Activated naive CD4-positive, alpha-beta T cell treated with anti-CD3 and anti-CD28 coated beads, Interleukin-2, amount 10 ng/mL, durations not matched to agents 7 days and 5 days (primary cell): Measurements from ENCODE around the gene PDGFC.

Experiments
- CTCF ChIA-PET: fragments of 350-600 bp; sonication (Branson Sonifier 250); formaldehyde crosslinking; loops from one replicate; lab custom pipeline; 2021; ENCODE audit warnings: antibody characterized with exemption; lab: Charles Lee
- DNase-seq: peaks from one replicate; pipeline ENCODE4 v3.0.0-alpha.2; 2020
- H3K27ac Mint-ChIP-seq: one replicate; pipeline ENCODE4 v1.8.0; 2021; ENCODE audit warnings: mild to moderate bottlenecking, moderate library complexity, mixed read lengths
- H3K27me3 Mint-ChIP-seq: one replicate; pipeline ENCODE4 v1.8.0; 2021; ENCODE audit warnings: mild to moderate bottlenecking, mixed read lengths
- H3K36me3 Mint-ChIP-seq: one replicate; pipeline ENCODE4 v1.8.0; 2021; ENCODE audit warnings: mixed read lengths
- H3K4me1 Mint-ChIP-seq: one replicate; pipeline ENCODE4 v1.8.0; 2021; ENCODE audit warnings: mixed read lengths
- H3K4me3 Mint-ChIP-seq: one replicate; pipeline ENCODE4 v1.8.0; 2021; ENCODE audit warnings: mild to moderate bottlenecking, moderate library complexity, mixed read lengths
- H3K9me3 Mint-ChIP-seq: one replicate; pipeline ENCODE4 v1.8.0; 2021; ENCODE audit warnings: mixed read lengths

The PDGFC gene

GRCh38 chr4:156829201-156829873 is 142.3 kb downstream of the PDGFC start:
- Mint-ChIP-seq H3K36me3 (no peaks in the 10 kb centered on the region), H3K27me3 (no peaks in the 10 kb centered on the region), H3K9me3 (peaks cover 3% of the 10 kb centered on the region), H3K4me3 (no peak overlapping the region), H3K4me1 (no peaks in the 10 kb centered on the region), H3K27ac (no peak overlapping the region)
- DNase-seq, result no peak
- CTCF ChIA-PET, result no interaction called here

- no peak overlapping the region for H3K4me3 Mint-ChIP-seq
- no peak for DNase-seq
- no peaks in the 10 kb centered on the region for H3K36me3 Mint-ChIP-seq
- peaks cover 3% of the 10 kb centered on the region for H3K9me3 Mint-ChIP-seq
- H3K27ac Mint-ChIP-seq, result no peak overlapping the region
- H3K4me1 Mint-ChIP-seq, result no peaks in the 10 kb centered on the region
- CTCF ChIA-PET, result no interaction called here
- no peaks in the 10 kb centered on the region for H3K27me3 Mint-ChIP-seq
These were observed 144.1 kb downstream of the PDGFC start for GRCh38 chr4:156827519-156827918.

GRCh38 chr4:156825074-156825473 is 146.5 kb downstream of the PDGFC start:
- H3K9me3 Mint-ChIP-seq, result peaks cover 3% of the 10 kb centered on the region
- DNase-seq, result no peak
- CTCF ChIA-PET, result no interaction called here
- no peaks in the 10 kb centered on the region for H3K4me1 Mint-ChIP-seq
- no peak overlapping the region for H3K27ac Mint-ChIP-seq
- H3K36me3 Mint-ChIP-seq, result no peaks in the 10 kb centered on the region
- H3K4me3 Mint-ChIP-seq, result no peak overlapping the region
- H3K27me3 Mint-ChIP-seq, result no peaks in the 10 kb centered on the region

GRCh38 chr4:156824451-156825060 is 147.0 kb downstream of the PDGFC start:
- H3K27me3 Mint-ChIP-seq, result no peaks in the 10 kb centered on the region
- H3K4me1 Mint-ChIP-seq, result no peaks in the 10 kb centered on the region
- H3K27ac Mint-ChIP-seq, result no peak overlapping the region
- DNase-seq, result no peak
- no peak overlapping the region for H3K4me3 Mint-ChIP-seq
- CTCF ChIA-PET, result no interaction called here
- peaks cover 5% of the 10 kb centered on the region for H3K9me3 Mint-ChIP-seq
- no peaks in the 10 kb centered on the region for H3K36me3 Mint-ChIP-seq

DNA sequence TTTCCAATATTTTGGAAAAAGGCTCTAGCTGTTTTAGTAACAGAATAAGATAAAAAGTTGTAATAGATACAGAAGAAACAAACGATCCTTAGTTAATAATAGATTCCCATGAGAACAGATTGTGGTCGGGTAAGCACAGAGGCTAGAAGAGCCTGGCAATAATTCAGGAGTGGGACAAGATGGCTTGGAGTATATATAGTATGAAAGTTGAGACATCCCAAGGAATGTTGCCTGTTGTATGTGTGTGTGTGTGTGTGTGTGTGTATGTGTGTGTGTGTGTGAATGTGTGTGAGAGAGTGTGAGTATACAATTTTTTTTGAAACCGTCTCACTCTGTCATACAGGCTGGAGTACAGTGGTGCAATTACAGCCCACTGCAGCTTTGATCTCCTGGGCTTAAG is 150.7 kb downstream of the PDGFC start:
- no peak overlapping the region for H3K27ac Mint-ChIP-seq
- no peaks in the 10 kb centered on the region for H3K27me3 Mint-ChIP-seq
- no peak overlapping the region for H3K4me3 Mint-ChIP-seq
- no peak for DNase-seq
- H3K9me3 Mint-ChIP-seq, result peaks cover 5% of the 10 kb centered on the region
- no peaks in the 10 kb centered on the region for H3K4me1 Mint-ChIP-seq
- no peaks in the 10 kb centered on the region for H3K36me3 Mint-ChIP-seq
- CTCF ChIA-PET, result no interaction called here

GRCh38 chr4:156816360-156816755 is 155.2 kb downstream of the PDGFC start:
- Mint-ChIP-seq H3K36me3 (no peaks in the 10 kb centered on the region), H3K9me3 (peaks cover 5% of the 10 kb centered on the region), H3K27me3 (no peaks in the 10 kb centered on the region), H3K27ac (no peak overlapping the region), H3K4me3 (no peak overlapping the region), H3K4me1 (no peaks in the 10 kb centered on the region)
- CTCF ChIA-PET, result no interaction called here
- DNase-seq, result no peak

DNA sequence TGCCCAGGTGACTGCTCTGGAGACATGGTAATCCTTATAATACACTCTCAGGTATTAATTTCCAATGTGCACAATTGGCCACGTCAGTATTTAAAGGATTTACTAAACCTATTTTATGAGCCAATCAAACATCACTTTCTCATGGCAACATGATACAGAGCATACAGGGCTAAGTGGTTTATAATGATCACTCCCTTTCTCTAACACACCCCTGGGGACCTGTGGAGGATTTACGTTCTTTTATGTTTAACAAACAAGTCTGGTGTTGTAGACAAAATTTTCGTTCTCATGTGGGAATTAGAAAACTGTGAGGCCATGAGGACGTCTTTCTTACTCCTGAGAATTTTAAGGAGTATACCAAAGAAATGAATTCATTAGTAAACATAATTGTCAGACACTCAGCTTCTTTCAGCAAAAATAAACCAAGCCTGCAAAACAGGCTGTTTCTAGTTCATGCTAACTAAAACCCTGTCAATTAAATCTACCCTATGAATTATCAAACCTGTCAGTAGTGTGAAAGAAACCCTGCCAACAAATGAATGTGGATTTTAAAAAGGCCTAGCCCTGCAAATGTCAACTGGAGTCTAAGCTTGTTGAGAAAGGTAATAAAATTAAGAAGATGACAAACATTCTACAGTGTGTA is 155.8 kb downstream of the PDGFC start:
- Mint-ChIP-seq H3K4me1 (no peaks in the 10 kb centered on the region), H3K9me3 (peaks cover 4% of the 10 kb centered on the region), H3K36me3 (no peaks in the 10 kb centered on the region), H3K27ac (no peak overlapping the region), H3K4me3 (no peak overlapping the region), H3K27me3 (no peaks in the 10 kb centered on the region)
- no peak for DNase-seq
- CTCF ChIA-PET, result no interaction called here

DNA sequence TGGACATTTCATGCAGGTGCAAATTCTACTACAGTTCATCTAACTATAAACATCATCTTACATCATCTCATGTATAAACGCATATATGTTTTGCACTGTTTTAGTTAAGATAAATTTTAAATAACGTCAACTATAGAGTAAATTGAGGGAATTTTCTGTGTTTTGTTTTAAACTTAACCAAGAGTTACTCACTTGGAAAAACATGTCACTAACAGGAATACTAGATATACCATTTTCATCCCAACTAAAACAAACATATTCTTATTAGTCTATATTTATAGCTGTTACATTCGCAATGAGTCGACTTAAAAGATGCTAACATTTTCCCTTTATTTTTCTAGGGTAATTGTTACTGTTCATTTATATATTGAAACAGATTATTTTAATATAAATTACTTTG is 159.6 kb downstream of the PDGFC start:
- DNase-seq, result no peak
- Mint-ChIP-seq H3K27me3 (no peaks in the 10 kb centered on the region), H3K9me3 (no peaks in the 10 kb centered on the region)

DNA sequence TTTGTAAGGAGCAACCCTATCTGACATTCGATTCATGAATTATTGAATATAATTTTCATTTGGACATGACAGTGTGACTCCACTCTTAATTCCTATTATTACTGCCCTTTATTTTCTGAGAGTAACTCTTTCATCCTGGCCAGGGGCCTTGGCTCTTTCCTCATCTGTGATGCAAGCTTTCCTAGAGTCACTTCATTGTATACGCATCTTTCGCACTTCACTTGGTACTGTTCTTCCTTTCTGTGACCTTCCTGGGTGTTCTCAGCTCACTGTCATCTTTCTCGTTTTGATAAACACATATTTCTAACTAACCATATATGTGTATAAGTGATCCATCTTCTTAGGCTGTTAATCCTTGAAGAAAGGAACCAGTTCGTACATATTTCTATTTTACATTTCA is 160.3 kb downstream of the PDGFC start:
- H3K9me3 Mint-ChIP-seq, result no peaks in the 10 kb centered on the region
- CTCF ChIA-PET, result no interaction called here

More for the DNA sequence above, 159.6 kb downstream of the PDGFC start:
- no peak overlapping the region for H3K4me3 Mint-ChIP-seq
- H3K27ac Mint-ChIP-seq, result no peak overlapping the region
- no peaks in the 10 kb centered on the region for H3K36me3 Mint-ChIP-seq
- CTCF ChIA-PET, result no interaction called here
- no peaks in the 10 kb centered on the region for H3K4me1 Mint-ChIP-seq

DNA sequence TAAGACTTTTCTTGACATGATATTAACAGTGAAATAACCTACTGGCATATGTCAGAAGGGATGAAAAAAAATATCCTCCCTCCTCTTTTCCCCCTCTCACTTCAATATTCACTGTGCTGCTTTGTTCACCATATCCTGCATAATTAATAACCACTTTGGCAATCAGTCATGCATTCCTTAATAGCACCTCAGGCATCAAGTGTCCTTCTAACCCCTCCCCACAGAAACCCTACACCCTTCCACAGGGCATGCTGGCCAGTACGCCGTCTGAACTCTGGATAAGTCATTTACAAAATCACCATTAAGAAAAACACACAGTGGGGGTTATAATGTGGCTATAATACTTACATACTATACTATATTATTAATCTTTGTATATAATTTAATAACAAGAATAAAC is 165.9 kb downstream of the PDGFC start:
- Mint-ChIP-seq H3K4me3 (no peak overlapping the region), H3K9me3 (no peaks in the 10 kb centered on the region), H3K4me1 (no peaks in the 10 kb centered on the region), H3K27me3 (no peaks in the 10 kb centered on the region), H3K36me3 (no peaks in the 10 kb centered on the region), H3K27ac (no peak overlapping the region)
- CTCF ChIA-PET, result no interaction called here
- no peak for DNase-seq

More for the DNA sequence above, 160.3 kb downstream of the PDGFC start:
- no peak overlapping the region for H3K4me3 Mint-ChIP-seq
- no peaks in the 10 kb centered on the region for H3K4me1 Mint-ChIP-seq
- no peak for DNase-seq
- H3K27me3 Mint-ChIP-seq, result no peaks in the 10 kb centered on the region
- no peaks in the 10 kb centered on the region for H3K36me3 Mint-ChIP-seq
- H3K27ac Mint-ChIP-seq, result no peak overlapping the region

- CTCF ChIA-PET, result no interaction called here
- Mint-ChIP-seq H3K4me1 (no peaks in the 10 kb centered on the region), H3K9me3 (no peaks in the 10 kb centered on the region), H3K4me3 (no peak overlapping the region), H3K36me3 (no peaks in the 10 kb centered on the region), H3K27ac (no peak overlapping the region), H3K27me3 (no peaks in the 10 kb centered on the region)
- DNase-seq, result no peak
These were observed 168.5 kb downstream of the PDGFC start for GRCh38 chr4:156803056-156803455.

- no peaks in the 10 kb centered on the region for H3K4me1 Mint-ChIP-seq
- no peaks in the 10 kb centered on the region for H3K36me3 Mint-ChIP-seq
- CTCF ChIA-PET, result no interaction called here
- no peaks in the 10 kb centered on the region for H3K9me3 Mint-ChIP-seq
- no peaks in the 10 kb centered on the region for H3K27me3 Mint-ChIP-seq
- no peak overlapping the region for H3K27ac Mint-ChIP-seq
- no peak for DNase-seq
- no peak overlapping the region for H3K4me3 Mint-ChIP-seq
These were observed 171.1 kb downstream of the PDGFC start for GRCh38 chr4:156800463-156800862.

GRCh38 chr4:156799121-156799589 is 172.4 kb downstream of the PDGFC start:
- H3K27me3 Mint-ChIP-seq, result no peaks in the 10 kb centered on the region
- H3K27ac Mint-ChIP-seq, result no peak overlapping the region
- H3K9me3 Mint-ChIP-seq, result no peaks in the 10 kb centered on the region
- H3K4me3 Mint-ChIP-seq, result no peak overlapping the region
- no peak for DNase-seq
- H3K4me1 Mint-ChIP-seq, result no peaks in the 10 kb centered on the region
- CTCF ChIA-PET, result no interaction called here
- H3K36me3 Mint-ChIP-seq, result no peaks in the 10 kb centered on the region

DNA sequence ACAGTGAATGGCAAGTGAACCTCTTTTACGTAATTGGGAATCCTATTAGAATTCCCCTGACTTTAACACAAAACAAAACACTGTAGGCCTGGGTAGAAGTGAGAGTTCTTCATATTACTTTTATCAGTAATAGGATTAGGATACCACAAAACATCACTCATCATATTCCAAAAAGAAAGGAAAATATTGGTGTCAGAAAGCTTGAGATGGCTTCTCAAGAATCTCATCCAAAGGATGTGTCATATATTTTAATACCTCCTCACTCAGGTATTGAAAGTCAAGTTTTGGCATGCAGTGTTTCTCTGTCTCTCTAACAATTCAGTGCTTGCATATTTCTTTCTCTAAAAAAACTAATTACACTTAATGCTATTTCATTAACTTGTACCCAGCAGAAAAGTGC is 173.2 kb downstream of the PDGFC start:
- Mint-ChIP-seq H3K4me3 (no peak overlapping the region), H3K27me3 (no peaks in the 10 kb centered on the region), H3K27ac (no peak overlapping the region), H3K9me3 (no peaks in the 10 kb centered on the region), H3K36me3 (no peaks in the 10 kb centered on the region), H3K4me1 (no peaks in the 10 kb centered on the region)
- DNase-seq, result no peak
- CTCF ChIA-PET, result no interaction called here

GRCh38 chr4:156797206-156797605 is 174.4 kb downstream of the PDGFC start:
- H3K27me3 Mint-ChIP-seq, result no peaks in the 10 kb centered on the region
- CTCF ChIA-PET, result no interaction called here
- no peak overlapping the region for H3K4me3 Mint-ChIP-seq
- DNase-seq, result no peak
- no peaks in the 10 kb centered on the region for H3K36me3 Mint-ChIP-seq
- H3K9me3 Mint-ChIP-seq, result no peaks in the 10 kb centered on the region
- H3K4me1 Mint-ChIP-seq, result no peaks in the 10 kb centered on the region
- no peak overlapping the region for H3K27ac Mint-ChIP-seq
